HG03139 (cell line): ENCODE measurements around the gene CELSR2.

ENCODE experiments used
- ATAC-seq: cut with Tn5 transposase; IDR thresholded peaks from one replicate; pipeline ENCODE4 v1.9.1; 2021; ENCODE audit not compliant: unreplicated experiment

CELSR2 gene

GRCh38 chr1:109250454-109251276 is 1.3 kb downstream of the CELSR2 start:
- ATAC-seq, result no peak

- no peak for ATAC-seq
Measured at GRCh38 chr1:109251277-109252166, 2.2 kb downstream of the CELSR2 start.

- ATAC-seq, result no peak
Measured at GRCh38 chr1:109252167-109252892, 3.0 kb downstream of the CELSR2 start.

- no peak for ATAC-seq
Measured at GRCh38 chr1:109252893-109253802, 3.8 kb downstream of the CELSR2 start.

GRCh38 chr1:109253803-109254620 is 4.7 kb downstream of the CELSR2 start:
- ATAC-seq, result no peak

GRCh38 chr1:109254621-109255096 is 5.3 kb downstream of the CELSR2 start:
- ATAC-seq, result no peak

- ATAC-seq, result no peak
Measured at GRCh38 chr1:109255097-109255651, 5.8 kb downstream of the CELSR2 start.

- no peak for ATAC-seq
Measured at GRCh38 chr1:109255678-109256077, 6.3 kb downstream of the CELSR2 start.

GRCh38 chr1:109256085-109256484 is 6.7 kb downstream of the CELSR2 start:
- ATAC-seq, result no peak

- no peak for ATAC-seq
Measured at GRCh38 chr1:109256971-109257681, 7.8 kb downstream of the CELSR2 start.

- ATAC-seq, result no peak
Measured at GRCh38 chr1:109257682-109258421, 8.5 kb downstream of the CELSR2 start.

GRCh38 chr1:109258481-109259466 is 9.4 kb downstream of the CELSR2 start:
- no peak for ATAC-seq

- ATAC-seq, result no peak
Measured at GRCh38 chr1:109259674-109260557, 10.6 kb downstream of the CELSR2 start.

- no peak for ATAC-seq
Measured at GRCh38 chr1:109261006-109261405, 11.7 kb downstream of the CELSR2 start.

GRCh38 chr1:109261578-109261977 is 12.2 kb downstream of the CELSR2 start:
- no peak for ATAC-seq
